D721Med (cell line): ENCODE data around the gene PRXL2B.

ENCODE experiments used
- DNase-seq: peaks from one replicate; pipeline ENCODE4 v3.0.0; 2011; ENCODE audit warnings: low spot score; ENCODE audit not compliant: insufficient read length
- FAIRE-seq: peaks from 2 replicates; lab custom pipeline; 2011; peaks lifted over from hg19 to GRCh38; lab: Jason Lieb, UNC
- CTCF ChIP-seq: IDR thresholded peaks from 2 replicates; pipeline ENCODE4 v1.5.1; 2012; ENCODE audit warnings: mild to moderate bottlenecking, control low read depth; ENCODE audit not compliant: insufficient read depth; ENCODE audit errors: missing control alignments

The PRXL2B gene

GRCh38 chr1:2558420-2558819, 28.2 kb upstream of the PRXL2B start:
- no peak for DNase-seq
- TF ChIP-seq CTCF = no peak
- no peak for FAIRE-seq

GRCh38 chr1:2558861-2559260, 27.7 kb upstream of the PRXL2B start:
- no peak for FAIRE-seq
- DNase-seq = no peak
- TF ChIP-seq CTCF = no peak

- TF ChIP-seq CTCF = no peak
- FAIRE-seq (no peak), DNase-seq (no peak)
These were observed 26.9 kb upstream of the PRXL2B start for GRCh38 chr1:2559509-2560298.

- DNase-seq = no peak
- FAIRE-seq = no peak
- TF ChIP-seq CTCF = no peak
These were observed 26.1 kb upstream of the PRXL2B start for GRCh38 chr1:2560299-2561073.

GRCh38 chr1:2561446-2561845, 25.1 kb upstream of the PRXL2B start:
- FAIRE-seq = no peak
- TF ChIP-seq CTCF = no peak

GRCh38 chr1:2561898-2562895, 24.4 kb upstream of the PRXL2B start:
- FAIRE-seq = no peak
- no peak for TF ChIP-seq CTCF
- no peak for DNase-seq

More at GRCh38 chr1:2561446-2561845, 25.1 kb upstream of the PRXL2B start:
- no peak for DNase-seq
